Measurements from ENCODE around the gene TECPR2. TPM values are rescaled to one million over a fixed set of nuclear protein-coding genes. Genes with fewer than 3 reads are reported as not detected.
A peak's percentile ranks its signal among the peaks of the same experiment; 100 is the strongest.

TECPR2 gene
- total and polyA plus RNA-seq, 2 of the 13 experiments (the other 11 are each of a cell fraction or from before 2014, with no cell fraction given), result 3.5 to 5.7 TPM

DNA sequence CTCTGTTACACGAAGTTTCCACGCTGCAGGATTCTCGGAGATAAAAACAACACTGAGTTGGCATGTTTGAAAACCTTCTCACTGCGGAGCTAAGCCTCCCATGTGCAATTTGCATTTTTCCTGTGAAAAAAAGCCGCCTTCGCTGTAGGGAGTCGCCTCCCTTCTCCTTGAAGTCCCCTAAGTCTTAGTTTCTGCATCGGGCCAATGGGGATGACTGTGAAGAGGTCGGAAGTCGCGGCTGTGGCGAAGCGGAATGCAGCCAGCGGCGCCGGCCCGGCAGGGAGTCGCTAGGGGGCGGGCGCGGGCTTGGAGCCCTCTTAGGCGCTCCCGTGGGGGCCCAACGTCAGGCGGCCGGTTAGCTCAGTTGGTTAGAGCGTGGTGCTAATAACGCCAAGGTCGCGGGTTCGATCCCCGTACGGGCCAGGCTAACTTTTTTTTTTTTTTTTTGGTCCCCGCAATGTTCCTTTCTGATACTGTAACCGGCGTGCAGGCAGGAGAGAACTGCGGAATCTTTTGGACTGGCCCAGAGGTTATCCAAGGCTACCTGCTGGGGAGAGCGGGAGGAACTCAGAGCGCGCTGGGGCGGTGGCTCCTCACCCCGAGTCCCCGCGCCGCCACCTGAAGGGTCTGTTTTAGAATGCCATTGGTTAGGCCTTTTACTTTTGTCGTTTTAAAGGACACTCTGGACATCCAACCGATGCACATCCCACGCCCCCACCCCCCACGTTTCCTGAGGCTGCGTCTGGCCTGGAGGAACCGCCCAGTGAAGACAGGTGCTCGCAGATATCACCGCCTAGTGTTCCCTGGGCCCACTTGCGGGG is 45.8 kb upstream of the TECPR2 start (continued):
- no peak for TF ChIP-seq ZNF777 (CRISPR knock-in tag; IDR thresholded peaks at IDR 0.05)
- TF ChIP-seq, protein P1, sequence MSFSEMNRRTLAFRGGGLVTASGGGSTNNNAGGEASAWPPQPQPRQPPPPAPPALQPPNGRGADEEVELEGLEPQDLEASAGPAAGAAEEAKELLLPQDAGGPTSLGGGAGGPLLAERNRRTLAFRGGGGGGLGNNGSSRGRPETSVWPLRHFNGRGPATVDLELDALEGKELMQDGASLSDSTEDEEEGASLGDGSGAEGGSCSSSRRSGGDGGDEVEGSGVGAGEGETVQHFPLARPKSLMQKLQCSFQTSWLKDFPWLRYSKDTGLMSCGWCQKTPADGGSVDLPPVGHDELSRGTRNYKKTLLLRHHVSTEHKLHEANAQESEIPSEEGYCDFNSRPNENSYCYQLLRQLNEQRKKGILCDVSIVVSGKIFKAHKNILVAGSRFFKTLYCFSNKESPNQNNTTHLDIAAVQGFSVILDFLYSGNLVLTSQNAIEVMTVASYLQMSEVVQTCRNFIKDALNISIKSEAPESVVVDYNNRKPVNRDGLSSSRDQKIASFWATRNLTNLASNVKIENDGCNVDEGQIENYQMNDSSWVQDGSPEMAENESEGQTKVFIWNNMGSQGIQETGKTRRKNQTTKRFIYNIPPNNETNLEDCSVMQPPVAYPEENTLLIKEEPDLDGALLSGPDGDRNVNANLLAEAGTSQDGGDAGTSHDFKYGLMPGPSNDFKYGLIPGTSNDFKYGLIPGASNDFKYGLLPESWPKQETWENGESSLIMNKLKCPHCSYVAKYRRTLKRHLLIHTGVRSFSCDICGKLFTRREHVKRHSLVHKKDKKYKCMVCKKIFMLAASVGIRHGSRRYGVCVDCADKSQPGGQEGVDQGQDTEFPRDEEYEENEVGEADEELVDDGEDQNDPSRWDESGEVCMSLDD (CRISPR knock-in tag; IDR thresholded peaks at IDR 0.05; ENCODE audit: borderline replicate concordance), result no peak
- TF ChIP-seq ZFY (CRISPR knock-in tag; IDR thresholded peaks at IDR 0.05), result no peak; the same call in 1 of the 2 replicates
- TF ChIP-seq ZNF354B (CRISPR knock-in tag; IDR thresholded peaks at IDR 0.05), result no peak
- TF ChIP-seq, protein P2, sequence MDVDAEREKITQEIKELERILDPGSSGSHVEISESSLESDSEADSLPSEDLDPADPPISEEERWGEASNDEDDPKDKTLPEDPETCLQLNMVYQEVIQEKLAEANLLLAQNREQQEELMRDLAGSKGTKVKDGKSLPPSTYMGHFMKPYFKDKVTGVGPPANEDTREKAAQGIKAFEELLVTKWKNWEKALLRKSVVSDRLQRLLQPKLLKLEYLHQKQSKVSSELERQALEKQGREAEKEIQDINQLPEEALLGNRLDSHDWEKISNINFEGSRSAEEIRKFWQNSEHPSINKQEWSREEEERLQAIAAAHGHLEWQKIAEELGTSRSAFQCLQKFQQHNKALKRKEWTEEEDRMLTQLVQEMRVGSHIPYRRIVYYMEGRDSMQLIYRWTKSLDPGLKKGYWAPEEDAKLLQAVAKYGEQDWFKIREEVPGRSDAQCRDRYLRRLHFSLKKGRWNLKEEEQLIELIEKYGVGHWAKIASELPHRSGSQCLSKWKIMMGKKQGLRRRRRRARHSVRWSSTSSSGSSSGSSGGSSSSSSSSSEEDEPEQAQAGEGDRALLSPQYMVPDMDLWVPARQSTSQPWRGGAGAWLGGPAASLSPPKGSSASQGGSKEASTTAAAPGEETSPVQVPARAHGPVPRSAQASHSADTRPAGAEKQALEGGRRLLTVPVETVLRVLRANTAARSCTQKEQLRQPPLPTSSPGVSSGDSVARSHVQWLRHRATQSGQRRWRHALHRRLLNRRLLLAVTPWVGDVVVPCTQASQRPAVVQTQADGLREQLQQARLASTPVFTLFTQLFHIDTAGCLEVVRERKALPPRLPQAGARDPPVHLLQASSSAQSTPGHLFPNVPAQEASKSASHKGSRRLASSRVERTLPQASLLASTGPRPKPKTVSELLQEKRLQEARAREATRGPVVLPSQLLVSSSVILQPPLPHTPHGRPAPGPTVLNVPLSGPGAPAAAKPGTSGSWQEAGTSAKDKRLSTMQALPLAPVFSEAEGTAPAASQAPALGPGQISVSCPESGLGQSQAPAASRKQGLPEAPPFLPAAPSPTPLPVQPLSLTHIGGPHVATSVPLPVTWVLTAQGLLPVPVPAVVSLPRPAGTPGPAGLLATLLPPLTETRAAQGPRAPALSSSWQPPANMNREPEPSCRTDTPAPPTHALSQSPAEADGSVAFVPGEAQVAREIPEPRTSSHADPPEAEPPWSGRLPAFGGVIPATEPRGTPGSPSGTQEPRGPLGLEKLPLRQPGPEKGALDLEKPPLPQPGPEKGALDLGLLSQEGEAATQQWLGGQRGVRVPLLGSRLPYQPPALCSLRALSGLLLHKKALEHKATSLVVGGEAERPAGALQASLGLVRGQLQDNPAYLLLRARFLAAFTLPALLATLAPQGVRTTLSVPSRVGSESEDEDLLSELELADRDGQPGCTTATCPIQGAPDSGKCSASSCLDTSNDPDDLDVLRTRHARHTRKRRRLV (CRISPR knock-in tag; IDR thresholded peaks at IDR 0.05), result peak; percentile 65; the same call in 1 of the 2 replicates
- no peak for TF ChIP-seq ZNF766 (CRISPR knock-in tag; IDR thresholded peaks at IDR 0.05; ENCODE audit: borderline replicate concordance)
- no peak for TF ChIP-seq ZNF225 (CRISPR knock-in tag; IDR thresholded peaks at IDR 0.05)
- TF ChIP-seq RBFOX2 (IDR thresholded peaks at IDR 0.05; ENCODE audit: low read depth, low read length), result peak; percentile 55; the same call in 1 of the 2 replicates
- TF ChIP-seq, protein P3, sequence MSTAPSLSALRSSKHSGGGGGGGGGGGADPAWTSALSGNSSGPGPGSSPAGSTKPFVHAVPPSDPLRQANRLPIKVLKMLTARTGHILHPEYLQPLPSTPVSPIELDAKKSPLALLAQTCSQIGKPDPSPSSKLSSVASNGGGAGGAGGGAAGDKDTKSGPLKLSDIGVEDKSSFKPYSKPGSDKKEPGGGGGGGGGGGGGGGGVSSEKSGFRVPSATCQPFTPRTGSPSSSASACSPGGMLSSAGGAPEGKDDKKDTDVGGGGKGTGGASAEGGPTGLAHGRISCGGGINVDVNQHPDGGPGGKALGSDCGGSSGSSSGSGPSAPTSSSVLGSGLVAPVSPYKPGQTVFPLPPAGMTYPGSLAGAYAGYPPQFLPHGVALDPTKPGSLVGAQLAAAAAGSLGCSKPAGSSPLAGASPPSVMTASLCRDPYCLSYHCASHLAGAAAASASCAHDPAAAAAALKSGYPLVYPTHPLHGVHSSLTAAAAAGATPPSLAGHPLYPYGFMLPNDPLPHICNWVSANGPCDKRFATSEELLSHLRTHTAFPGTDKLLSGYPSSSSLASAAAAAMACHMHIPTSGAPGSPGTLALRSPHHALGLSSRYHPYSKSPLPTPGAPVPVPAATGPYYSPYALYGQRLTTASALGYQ (CRISPR knock-in tag; IDR thresholded peaks at IDR 0.05), result no peak
- no peak for TF ChIP-seq HMG20B (CRISPR knock-in tag; conservative IDR thresholded peaks at IDR 0.05)
- TF ChIP-seq, protein P4, sequence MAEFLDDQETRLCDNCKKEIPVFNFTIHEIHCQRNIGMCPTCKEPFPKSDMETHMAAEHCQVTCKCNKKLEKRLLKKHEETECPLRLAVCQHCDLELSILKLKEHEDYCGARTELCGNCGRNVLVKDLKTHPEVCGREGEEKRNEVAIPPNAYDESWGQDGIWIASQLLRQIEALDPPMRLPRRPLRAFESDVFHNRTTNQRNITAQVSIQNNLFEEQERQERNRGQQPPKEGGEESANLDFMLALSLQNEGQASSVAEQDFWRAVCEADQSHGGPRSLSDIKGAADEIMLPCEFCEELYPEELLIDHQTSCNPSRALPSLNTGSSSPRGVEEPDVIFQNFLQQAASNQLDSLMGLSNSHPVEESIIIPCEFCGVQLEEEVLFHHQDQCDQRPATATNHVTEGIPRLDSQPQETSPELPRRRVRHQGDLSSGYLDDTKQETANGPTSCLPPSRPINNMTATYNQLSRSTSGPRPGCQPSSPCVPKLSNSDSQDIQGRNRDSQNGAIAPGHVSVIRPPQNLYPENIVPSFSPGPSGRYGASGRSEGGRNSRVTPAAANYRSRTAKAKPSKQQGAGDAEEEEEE (CRISPR knock-in tag; IDR thresholded peaks at IDR 0.05; ENCODE audit: borderline replicate concordance), result no peak
- TF ChIP-seq ZNF326 (CRISPR knock-in tag; IDR thresholded peaks at IDR 0.05; ENCODE audit: borderline replicate concordance), result no peak
- TF ChIP-seq TMF1 (CRISPR knock-in tag; IDR thresholded peaks at IDR 0.05; ENCODE audit: low read depth), result no peak
- no peak for TF ChIP-seq STAG1 (CRISPR knock-in tag; IDR thresholded peaks at IDR 0.05)
- TF ChIP-seq PHF8 (CRISPR knock-in tag; IDR thresholded peaks at IDR 0.05), result peak; percentile 65
- TF ChIP-seq NFIC (IDR thresholded peaks at IDR 0.05; ENCODE audit: low read length), result 0 out of 2 replicates have a peak, but pooled peaks have one; percentile 15
